ENCODE data around the gene C16orf74.

C16orf74 gene

GRCh38 chr16:85688586-85689284 lies 62.2 kb downstream of the C16orf74 start, which contains the start of gene GINS2:
Gene GINS2, minus strand, starts transcription at chr16:85688954. Its CDS starts 56 bp downstream, at chr16:85688898.
- Histone ChIP-seq H3K27me3 (no peaks in the 10 kb centered on the region), H3K4me1 (peaks cover 43% of the 10 kb centered on the region), H4K20me1 (peaks cover 34% of the 10 kb centered on the region), H3K9ac (peak within 1 kb of the TSS; percentile 87), H3K4me3 (peak within 1 kb of the TSS; percentile 88), H3K4me2 (peak within 1 kb of the TSS; percentile 96), H3K27ac (peak within 1 kb of the TSS; percentile 85), H3K36me3 (peaks cover 24% of the 10 kb centered on the region), H3K9me3 (no peaks in the 10 kb centered on the region)
- no peak for TF ChIP-seq Cebpa-rat (IDR thresholded peaks at IDR 0.05)

- Histone ChIP-seq H3K27me3 (no peaks in the 10 kb centered on the region), H3K4me2 (peak overlapping the region; percentile 96), H4K20me1 (peaks cover 43% of the 10 kb centered on the region), H3K27ac (peak overlapping the region; percentile 85), H3K9me3 (no peaks in the 10 kb centered on the region), H3K4me1 (peaks cover 48% of the 10 kb centered on the region), H3K9ac (peak overlapping the region; percentile 87), H3K36me3 (peaks cover 32% of the 10 kb centered on the region), H3K4me3 (peak overlapping the region; percentile 88)
- TF ChIP-seq Cebpa-rat (IDR thresholded peaks at IDR 0.05) = no peak
Observed at GRCh38 chr16:85687651-85688471, 63.0 kb downstream of the C16orf74 start.

GRCh38 chr16:85686912-85687591 lies 63.8 kb downstream of the C16orf74 start:
- no peak overlapping the region for H3K27ac ChIP-seq
- H3K4me1 ChIP-seq = peaks cover 48% of the 10 kb centered on the region
- peaks cover 40% of the 10 kb centered on the region for H3K36me3 ChIP-seq
- H3K4me2 ChIP-seq = peak overlapping the region; percentile 96
- no peaks in the 10 kb centered on the region for H3K9me3 ChIP-seq
- H3K9ac ChIP-seq = peak overlapping the region; percentile 87; the same call in 1 of the 2 replicates
- H4K20me1 ChIP-seq = peaks cover 51% of the 10 kb centered on the region
- H3K4me3 ChIP-seq = peak overlapping the region; percentile 88; the same call in 1 of the 2 replicates
- H3K27me3 ChIP-seq = no peaks in the 10 kb centered on the region
- TF ChIP-seq Cebpa-rat (IDR thresholded peaks at IDR 0.05) = no peak

- Histone ChIP-seq H3K9ac (no peak overlapping the region; the same call in 1 of the 2 replicates), H4K20me1 (peaks cover 67% of the 10 kb centered on the region), H3K36me3 (peaks cover 58% of the 10 kb centered on the region), H3K27ac (no peak overlapping the region), H3K4me2 (peak overlapping the region; percentile 96; the same call in 1 of the 2 replicates), H3K9me3 (no peaks in the 10 kb centered on the region), H3K4me1 (peaks cover 60% of the 10 kb centered on the region), H3K4me3 (no peak overlapping the region), H3K27me3 (no peaks in the 10 kb centered on the region)
- 0 out of 2 replicates have a peak, but pooled peaks have one; percentile 16 for TF ChIP-seq Cebpa-rat (IDR thresholded peaks at IDR 0.05)
Observed at GRCh38 chr16:85685251-85685650, 65.6 kb downstream of the C16orf74 start.

GRCh38 chr16:85683363-85683762 lies 67.5 kb downstream of the C16orf74 start:
- H4K20me1 ChIP-seq = peaks cover 85% of the 10 kb centered on the region
- no peak for TF ChIP-seq Cebpa-rat (IDR thresholded peaks at IDR 0.05)
- H3K4me2 ChIP-seq = no peak overlapping the region
- H3K9ac ChIP-seq = no peak overlapping the region
- H3K9me3 ChIP-seq = no peaks in the 10 kb centered on the region
- no peak overlapping the region for H3K4me3 ChIP-seq
- peak overlapping the region; percentile 10; the same call in 1 of the 2 replicates for H3K27ac ChIP-seq
- H3K4me1 ChIP-seq = peaks cover 56% of the 10 kb centered on the region
- peaks cover 77% of the 10 kb centered on the region for H3K36me3 ChIP-seq
- H3K27me3 ChIP-seq = no peaks in the 10 kb centered on the region

- Histone ChIP-seq H3K27ac (no peak overlapping the region), H3K9ac (no peak overlapping the region), H3K36me3 (peaks cover 86% of the 10 kb centered on the region), H3K4me2 (no peak overlapping the region), H3K4me3 (no peak overlapping the region), H3K27me3 (no peaks in the 10 kb centered on the region), H4K20me1 (peaks cover 88% of the 10 kb centered on the region), H3K4me1 (peaks cover 53% of the 10 kb centered on the region), H3K9me3 (no peaks in the 10 kb centered on the region)
- no peak for TF ChIP-seq Cebpa-rat (IDR thresholded peaks at IDR 0.05)
Observed at GRCh38 chr16:85682516-85682915, 68.4 kb downstream of the C16orf74 start.

- Histone ChIP-seq H3K36me3 (peaks cover 93% of the 10 kb centered on the region), H3K4me2 (no peak overlapping the region), H3K4me3 (no peak overlapping the region), H3K4me1 (peaks cover 40% of the 10 kb centered on the region), H3K27ac (no peak overlapping the region), H3K27me3 (no peaks in the 10 kb centered on the region), H4K20me1 (peaks cover 81% of the 10 kb centered on the region), H3K9ac (no peak overlapping the region), H3K9me3 (no peaks in the 10 kb centered on the region)
- no peak for TF ChIP-seq Cebpa-rat (IDR thresholded peaks at IDR 0.05)
Observed at GRCh38 chr16:85681255-85681654, 69.6 kb downstream of the C16orf74 start.

- no peak for TF ChIP-seq Cebpa-rat (IDR thresholded peaks at IDR 0.05)
- no peak overlapping the region for H3K9ac ChIP-seq
- no peaks in the 10 kb centered on the region for H3K27me3 ChIP-seq
- peaks cover 99% of the 10 kb centered on the region for H3K36me3 ChIP-seq
- H4K20me1 ChIP-seq = peaks cover 84% of the 10 kb centered on the region
- H3K4me3 ChIP-seq = no peak overlapping the region
- H3K4me1 ChIP-seq = peaks cover 32% of the 10 kb centered on the region
- no peaks in the 10 kb centered on the region for H3K9me3 ChIP-seq
- H3K27ac ChIP-seq = no peak overlapping the region
- peak overlapping the region; percentile 56 for H3K4me2 ChIP-seq
Observed at GRCh38 chr16:85680352-85680944, 70.4 kb downstream of the C16orf74 start.

- Histone ChIP-seq H3K4me3 (no peak overlapping the region), H3K27me3 (no peaks in the 10 kb centered on the region), H3K9ac (no peak overlapping the region), H3K9me3 (no peaks in the 10 kb centered on the region), H3K27ac (no peak overlapping the region), H3K36me3 (peaks cover 99% of the 10 kb centered on the region), H3K4me1 (peaks cover 28% of the 10 kb centered on the region), H3K4me2 (peak overlapping the region; percentile 56), H4K20me1 (peaks cover 85% of the 10 kb centered on the region)
- no peak for TF ChIP-seq Cebpa-rat (IDR thresholded peaks at IDR 0.05)
Observed at GRCh38 chr16:85679870-85680269, 71.0 kb downstream of the C16orf74 start.

Measured in BLaER1 (cell line).